Suppressor macrophage (primary cell): Measurements from ENCODE around the gene POLR2J.
"Not testable (repeated sequence)": the region's sequence is repeated elsewhere in the genome, so short reads cannot be mapped to it uniquely, and the experiment has no call there.

Experiments
- DNase-seq, 4 experiments: peaks; one replicate each; pipeline ENCODE4 v3.0.0-alpha.2; 2020 to 2022

Gene POLR2J

GRCh38 chr7:102494473-102495149 lies 15.9 kb upstream of the POLR2J start:
- not testable (repeated sequence) for DNase-seq

- DNase-seq = not testable (repeated sequence)
Measured at GRCh38 chr7:102494026-102494425, 15.3 kb upstream of the POLR2J start.

DNA sequence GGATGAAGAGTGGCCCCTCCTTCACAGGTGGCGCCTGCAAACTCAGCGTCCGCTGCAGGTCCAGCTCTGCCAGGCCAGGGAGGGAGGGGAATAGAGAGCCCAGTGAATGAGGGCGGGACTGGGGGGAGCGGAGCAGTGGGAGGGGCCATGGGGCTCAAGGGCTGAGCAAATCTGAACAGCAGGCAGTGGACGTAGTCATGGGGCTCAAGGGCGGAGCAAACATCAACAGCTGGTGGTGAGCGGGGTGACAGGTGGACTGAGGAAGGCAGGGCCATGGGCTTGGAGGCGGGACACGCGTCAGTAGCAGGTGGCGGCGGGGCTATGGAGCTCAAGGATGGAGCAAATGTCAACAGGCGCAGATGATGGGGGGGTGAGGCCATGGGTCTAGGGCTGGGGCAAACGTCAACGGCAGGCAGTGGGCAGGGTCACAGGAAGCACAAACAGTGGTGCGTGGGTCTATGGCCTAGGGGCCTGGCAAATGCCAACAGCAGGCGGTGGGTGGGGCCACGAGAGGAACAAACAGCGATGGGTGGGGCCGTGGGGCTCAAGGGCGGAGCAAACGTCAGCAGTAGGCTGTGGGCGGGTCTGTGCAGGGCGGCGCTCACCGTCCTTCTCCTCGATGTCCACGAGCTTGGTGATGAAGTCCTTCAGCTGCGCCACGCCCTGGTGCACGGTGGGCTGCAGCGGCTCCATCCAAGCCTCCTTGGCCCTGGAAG lies 14.7 kb upstream of the POLR2J start:
- DNase-seq = not testable (repeated sequence)

DNA sequence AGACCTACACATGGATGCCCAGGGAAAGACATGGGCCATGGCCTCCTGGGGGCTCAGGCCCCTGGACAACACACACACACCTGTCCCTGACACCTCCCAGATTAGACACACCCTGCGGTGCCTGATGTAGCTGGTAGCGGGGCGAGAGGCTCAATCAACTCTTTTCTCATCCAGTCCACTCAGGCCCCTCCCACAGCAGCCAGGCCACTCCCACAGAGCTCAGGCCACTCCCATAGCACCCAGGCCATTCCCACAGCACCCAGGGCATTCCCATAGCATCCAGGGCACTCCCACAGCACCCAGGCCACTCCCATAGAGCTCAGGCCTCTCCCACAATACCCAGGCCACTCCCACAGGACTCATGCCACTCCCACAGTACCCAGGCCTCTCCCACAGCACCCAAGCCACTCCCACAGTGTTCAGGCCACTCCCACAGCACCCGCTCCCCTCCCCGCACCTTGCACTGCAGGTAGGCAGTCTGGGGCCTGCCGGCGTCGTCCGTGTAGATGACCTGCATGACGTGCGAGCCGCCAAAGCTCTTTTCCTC lies 11.9 kb upstream of the POLR2J start:
- not testable (repeated sequence) for DNase-seq

DNA sequence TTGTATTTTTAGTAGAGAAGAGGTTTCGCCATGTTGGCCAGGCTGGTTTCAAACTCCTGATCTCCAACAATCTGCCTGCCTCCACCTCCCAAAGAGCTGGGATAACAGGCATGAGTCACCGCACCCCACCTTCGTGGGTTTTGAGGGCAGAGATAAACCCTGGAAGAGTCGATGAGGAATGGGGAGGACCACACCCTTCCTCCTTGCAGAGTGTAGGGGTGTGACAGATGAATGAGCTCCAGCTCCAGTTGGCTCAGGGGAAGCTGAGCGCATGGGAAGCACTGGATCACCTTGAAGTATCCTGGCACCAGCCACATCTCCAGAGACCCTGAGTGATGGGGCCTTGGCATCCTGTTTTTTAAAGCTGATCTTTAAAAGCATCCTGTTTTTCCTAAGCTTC lies 5.6 kb upstream of the POLR2J start:
- DNase-seq = not testable (repeated sequence)

GRCh38 chr7:102481962-102482361 lies 3.2 kb upstream of the POLR2J start:
- not testable (repeated sequence) for DNase-seq

GRCh38 chr7:102479982-102480637 lies 1.4 kb upstream of the POLR2J start:
- DNase-seq = not testable (repeated sequence)

DNA sequence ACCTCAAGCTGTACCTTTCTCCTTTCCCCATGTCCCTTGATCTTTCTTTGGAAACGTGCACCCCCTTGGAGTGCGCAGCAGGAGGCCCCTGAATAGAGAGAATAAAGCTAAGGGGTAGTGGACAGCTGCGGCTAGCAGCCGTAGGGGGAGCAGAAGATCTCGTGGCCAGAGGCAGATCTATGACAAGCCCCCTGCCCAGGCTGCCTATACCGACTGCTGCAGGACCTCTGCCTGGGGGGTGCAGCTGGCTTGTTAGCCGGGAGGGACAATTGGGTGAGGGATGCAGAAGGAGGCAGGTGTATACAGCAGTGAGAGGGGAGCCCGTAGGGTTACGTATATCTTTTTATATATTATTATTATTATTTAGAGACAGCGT lies 475 bp upstream of the POLR2J start:
- not testable (repeated sequence) for DNase-seq

DNA sequence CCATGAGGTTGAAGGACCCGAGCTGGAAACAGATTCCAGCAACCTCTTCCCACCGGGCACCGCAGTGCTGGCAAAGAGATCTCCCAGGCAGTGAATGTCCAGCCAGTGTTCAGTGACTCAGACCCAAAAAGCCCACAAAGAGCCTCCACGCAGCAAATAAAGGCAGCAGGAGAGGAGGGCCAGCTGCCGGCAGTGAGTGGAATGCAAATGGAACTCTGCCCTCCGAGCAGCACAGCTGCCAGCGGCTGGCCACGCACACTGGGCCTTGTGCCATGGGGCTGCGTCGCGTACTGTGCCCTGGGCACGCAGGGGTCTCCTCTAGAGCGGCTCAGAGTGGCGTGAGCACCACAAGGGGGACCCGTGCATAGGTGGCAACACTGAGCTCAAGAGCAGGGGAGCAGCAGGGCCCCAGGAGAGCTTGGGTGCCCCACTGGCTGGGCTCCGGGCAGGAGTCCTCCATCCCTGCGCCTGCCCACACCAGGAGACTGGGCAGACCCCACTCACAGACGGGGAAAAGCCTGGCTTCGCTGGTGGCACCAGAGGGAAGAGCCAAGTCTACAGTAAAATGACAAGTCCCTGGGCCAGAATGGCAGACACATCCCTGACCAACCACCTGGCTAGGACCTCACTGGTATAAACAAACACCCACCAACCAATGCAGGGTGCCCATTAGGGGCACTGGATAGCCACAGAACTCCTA lies 3.8 kb downstream of the POLR2J start:
- DNase-seq = not testable (repeated sequence)

DNA sequence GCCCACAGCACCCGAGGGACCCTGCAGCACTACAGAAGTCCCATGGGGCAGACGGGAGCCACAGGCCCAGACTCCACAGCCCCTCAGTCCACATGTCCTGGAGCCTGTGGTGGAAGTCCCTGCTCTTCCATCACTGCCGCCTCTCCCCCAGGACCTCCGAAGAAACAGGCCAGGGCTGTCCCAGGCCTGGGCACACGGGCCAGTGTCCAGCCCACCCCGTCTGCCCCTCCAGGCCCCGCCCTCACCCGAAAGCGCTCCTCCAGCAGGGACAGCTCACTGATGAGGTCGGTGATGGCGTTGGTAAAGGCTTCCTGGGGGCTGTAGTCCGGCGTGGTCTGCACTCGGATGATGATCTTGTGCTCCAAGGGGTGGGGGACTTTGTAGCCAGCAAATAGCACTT lies 4.6 kb downstream of the POLR2J start:
- not testable (repeated sequence) for DNase-seq

DNA sequence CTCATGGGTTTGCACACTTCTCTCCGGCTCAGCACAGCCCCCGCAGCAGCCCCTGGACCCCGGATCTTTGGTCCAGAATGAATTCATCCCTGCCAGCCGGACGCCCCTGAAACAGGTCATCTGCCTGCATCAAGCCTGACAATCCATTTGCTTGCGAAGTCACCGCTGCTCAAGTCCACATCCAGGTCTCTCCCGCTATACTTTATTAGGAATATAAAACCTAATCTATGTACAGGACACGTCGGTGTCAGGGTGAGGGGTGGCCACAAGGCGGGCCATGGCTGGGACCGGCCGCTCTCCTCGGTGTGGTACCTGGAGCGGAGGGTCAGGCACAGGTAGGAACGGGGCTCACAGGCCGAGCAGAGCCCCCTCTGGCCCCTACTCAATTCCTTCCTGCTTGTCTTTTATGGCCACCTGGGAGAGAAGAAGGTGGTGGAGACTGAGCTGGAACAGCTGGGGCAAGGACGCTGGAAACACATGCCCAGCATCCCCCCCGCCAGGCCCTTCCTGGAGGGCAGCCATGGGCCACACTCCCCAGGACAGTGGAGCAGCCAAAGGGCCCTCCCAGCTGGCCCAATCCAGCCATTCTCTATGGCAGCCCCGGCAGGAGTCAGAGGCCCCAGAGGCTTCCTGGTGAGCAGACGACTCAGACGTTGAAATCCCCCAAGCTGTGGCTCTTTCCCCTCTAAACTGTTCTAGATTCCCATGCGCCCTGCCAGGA lies 5.3 kb downstream of the POLR2J start:
- DNase-seq = no peak

DNA sequence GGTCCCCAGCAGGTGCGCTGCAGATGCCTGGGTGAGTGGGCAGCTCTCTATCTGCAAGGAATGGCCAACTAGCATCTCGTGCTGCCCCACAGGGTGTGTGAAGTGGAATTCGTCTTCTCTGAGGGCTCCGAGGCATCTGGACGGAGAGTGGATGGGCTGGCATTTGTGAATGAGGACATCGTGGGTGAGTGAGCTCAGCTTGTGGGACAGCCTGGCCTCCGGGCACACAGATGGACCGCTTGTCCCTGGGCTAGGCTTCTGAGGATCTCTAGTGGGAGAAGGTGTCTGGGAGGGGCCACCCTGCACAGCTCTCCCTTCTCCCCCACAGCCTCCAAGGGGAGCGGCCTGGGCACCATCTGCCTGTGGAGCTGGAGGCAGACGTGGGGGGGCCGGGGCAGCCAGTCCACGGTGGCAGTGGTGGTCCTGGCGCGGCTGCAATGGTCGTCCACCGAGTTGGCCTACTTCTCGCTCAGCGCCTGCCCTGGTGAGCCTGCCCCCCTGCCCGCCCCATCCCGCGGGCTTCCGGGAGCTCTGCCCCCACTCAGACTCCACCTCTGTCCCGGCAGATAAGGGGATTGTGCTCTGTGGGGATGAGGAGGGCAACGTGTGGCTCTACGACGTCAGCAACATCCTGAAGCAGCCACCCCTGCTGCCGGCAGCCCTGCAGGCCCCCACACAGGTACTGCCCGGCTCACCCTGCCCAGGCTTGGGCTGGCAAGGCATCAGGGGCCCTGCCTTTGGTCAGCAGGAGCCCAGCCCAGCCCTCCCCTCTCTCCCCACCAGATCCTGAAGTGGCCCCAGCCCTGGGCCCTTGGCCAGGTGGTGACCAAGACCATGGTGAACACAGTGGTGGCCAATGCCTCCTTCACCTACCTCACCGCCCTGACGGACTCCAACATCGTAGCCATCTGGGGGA lies 6.3 kb downstream of the POLR2J start:
- no peak for DNase-seq

DNA sequence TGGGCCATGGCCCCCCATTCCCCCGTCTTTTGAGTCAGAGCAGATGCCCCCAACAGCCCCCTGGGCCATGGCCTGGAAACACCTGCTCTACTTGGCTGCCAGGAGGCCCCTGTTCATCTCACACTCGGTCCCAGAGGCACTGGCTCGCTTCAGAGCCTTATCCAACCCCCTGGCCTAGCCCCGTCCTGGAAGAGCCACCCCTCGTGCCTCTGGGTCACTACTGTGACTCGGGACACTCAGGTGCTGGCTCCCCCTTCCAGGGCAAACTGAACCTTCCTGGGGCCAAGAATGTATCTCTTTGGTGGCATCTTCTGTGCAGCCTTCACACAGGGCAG lies 7.0 kb downstream of the POLR2J start:
- DNase-seq = no peak

- DNase-seq = no peak
Measured at GRCh38 chr7:102469972-102470825, 8.5 kb downstream of the POLR2J start.

- DNase-seq = no peak
Measured at GRCh38 chr7:102469351-102469971, 9.3 kb downstream of the POLR2J start.

DNA sequence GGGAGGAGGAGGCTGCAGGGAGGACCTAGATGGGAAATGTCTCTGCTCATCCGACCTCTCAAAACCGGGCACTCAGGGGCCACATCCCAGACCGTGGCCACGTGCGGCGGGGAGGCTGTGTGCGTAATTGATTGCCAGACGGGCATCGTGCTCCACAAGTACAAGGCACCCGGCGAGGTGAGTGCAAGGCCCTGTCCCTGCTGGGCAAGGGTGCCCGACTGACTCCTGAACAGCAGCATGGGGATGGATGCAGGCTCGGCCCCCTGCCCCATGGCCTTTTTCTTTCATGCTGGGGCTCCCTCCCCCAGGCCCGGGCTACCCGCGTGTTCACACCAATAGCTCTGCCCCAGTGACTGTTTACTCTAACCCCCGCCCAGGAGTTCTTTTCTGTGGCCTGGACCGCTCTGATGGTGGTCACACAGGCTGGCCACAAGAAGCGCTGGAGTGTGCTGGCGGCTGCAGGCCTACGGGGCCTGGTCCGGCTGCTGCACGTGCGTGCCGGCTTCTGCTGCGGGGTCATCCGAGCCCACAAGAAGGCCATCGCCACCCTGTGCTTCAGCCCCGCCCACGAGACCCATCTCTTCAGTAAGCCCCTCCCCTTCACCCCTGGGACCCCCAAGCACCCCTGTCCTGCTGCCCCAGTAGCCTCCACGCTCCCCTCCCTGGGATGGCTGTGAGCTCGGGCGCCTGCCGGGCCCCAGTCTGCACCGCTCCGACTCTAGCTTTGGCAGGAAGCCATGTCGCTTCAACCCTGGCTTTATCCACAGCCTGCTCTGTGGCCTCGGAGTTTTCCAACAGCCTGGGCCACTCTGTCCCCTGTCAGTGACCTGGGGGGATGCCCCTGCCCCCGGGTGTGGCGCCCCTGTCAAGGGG lies 10.0 kb downstream of the POLR2J start:
- DNase-seq = no peak

- DNase-seq = no peak
Measured at GRCh38 chr7:102467581-102468477, 10.9 kb downstream of the POLR2J start.

GRCh38 chr7:102466097-102466496 lies 12.6 kb downstream of the POLR2J start:
- peak in 1 of 4 experiments; percentile 1 for DNase-seq
